Heart right ventricle (tissue), 16 donors: ENCODE measurements around the gene SECTM1. TPM values are rescaled to one million over a fixed set of nuclear protein-coding genes. Genes with fewer than 3 reads are reported as not detected.
"Not testable (repeated sequence)": the region's sequence is repeated elsewhere in the genome, so short reads cannot be mapped to it uniquely, and the experiment has no call there.

Source experiments
- ATAC-seq, 8 donors: fragments of 200-7000 bp; cut with Tn5 transposase; one replicate each; pipeline ENCODE4 v1.9.1; 2020; ENCODE audit warnings: mild to moderate bottlenecking in 8 of 8, moderate library complexity in 8 of 8, moderate number of reproducible peaks in 1 of 8
- DNase-seq, 2 donors: peaks; one replicate each; pipeline ENCODE4 v3.0.0-alpha.2; 2020
- H3K27ac ChIP-seq, 10 donors: fragments of 200-600 bp; sonication (generic) in 2 of 10; one replicate each; pipeline versions ENCODE4 v1.5.0 to v1.8.0; 2020 to 2022; ENCODE audit warnings: mild to moderate bottlenecking in 3 of 10
- H3K27me3 ChIP-seq, 7 donors: fragments of 200-600 bp; one replicate each; pipeline ENCODE4 v1.8.0; 2021 to 2022; ENCODE audit warnings: mild to moderate bottlenecking in 2 of 7
- H3K36me3 ChIP-seq, 9 donors: fragments of 200-600 bp; sonication (generic) in 1 of 9; one replicate each; pipeline versions ENCODE4 v1.5.0 to v1.8.0; 2020 to 2022; ENCODE audit warnings: mild to moderate bottlenecking in 2 of 9
- H3K4me1 ChIP-seq, 9 donors: fragments of 200-600 bp; sonication (generic) in 1 of 9; one replicate each; pipeline versions ENCODE4 v1.5.0 to v1.8.0; 2020 to 2022; ENCODE audit warnings: mild to moderate bottlenecking in 4 of 9
- H3K4me3 ChIP-seq, 10 donors: fragments of 200-600 bp; sonication (generic) in 2 of 10; one replicate each; pipeline versions ENCODE4 v1.5.0 to v1.8.0; 2020 to 2022; ENCODE audit warnings: mild to moderate bottlenecking in 7 of 10, moderate library complexity in 2 of 10
- H3K9me3 ChIP-seq, 11 donors: fragments of 200-600 bp in 10 of 11; sonication (generic) in 2 of 11; one replicate each; pipeline versions ENCODE4 v1.5.0 to v1.8.0; 2013 to 2022; ENCODE audit warnings: mild to moderate bottlenecking in 2 of 11, control low read depth in 1 of 11, moderate library complexity in 1 of 11
- WGBS, 2 donors: extraction: QIAGEN DNeasy Blood & Tissue Kit; methylation state at CpG; one replicate each; pipeline ENCODE4 v1.1.7; 2013; ENCODE audit warnings: inconsistent platforms in 1 of 2; 5-methylcytosine and 5-hydroxymethylcytosine counted together
- intact Hi-C, 10 donors: fragments of 100-400 bp; cut with DNase I; formaldehyde crosslinking; loops; one replicate each; pipeline versions ENCODE4 v1.11.1 to v1.14.2; 2022
- polyA plus RNA-seq, 2 donors: library from polyadenylated mRNA; stranded (reverse); fragments of 200-250 nt; gene quantifications; one replicate each; pipeline ENCODE4 v1.2.3, GENCODE V29; 2013
- total RNA-seq, 10 donors: library from RNA; stranded (reverse); fragmentation: NEBNext Ultra II Directional in 3 of 10; extraction: Animal tissue kit (Norgen Biotek cat#: 25700) in 3 of 10; gene quantifications; one replicate each; pipeline versions ENCODE4 v1.2.1 to v1.2.4, GENCODE V29; 2021 to 2023
- TF ChIP-seq, protein P1 (sequence below), 9 donors: fragments of 200-600 bp; sonication (generic) in 2 of 9; IDR thresholded peaks; one replicate each; pipeline versions ENCODE4 v1.5.0 to v1.8.0; 2021 to 2022; ENCODE audit warnings: antibody characterized with exemption in 9 of 9, mild to moderate bottlenecking in 5 of 9, moderate library complexity in 1 of 9
- donor health status: Arrhythmogenic right ventricular cardiomyopathy.
- donor health status: ischemic (EF 13 %, LVEDD 7.1; RV severe dilation, severe dysfunction).
- donor health status: healthy with polysubstance abuse.
- donor health status: DM: no; HTN: yes; CAD: no.
- donor health status: DM: no; HTN: no; CAD: no.
- donor health status: ischemic (EF 25% LVEDD 6.9; RV normal size, moderate dysfunction).
- donor health status: ischemic (EF 25% LVEDD 5.7; RV mildly dilated, moderate dysfunction).
- donor health status: healthy.
- donor health status: DM: yes; HTN: yes; CAD: no.
- donor health status: Ischemic cardiomyopathy.
- donor health status: ischemic (EF 35%, LVEDD 5.7; RV mildly dilated, moderate dysfunction).
- donor health status: nonischemic (EF 11% LVEDD 7.7; RV severe dilation, severe dysfunction).
- donor health status: DM: yes; HTN: yes; CAD: no.
- donor health status: PGD.
- donor health status: ischemic (EF 29% LVEDD 5.4; RV normal size, mild dysfunction).
- donor health status: nonischemic (EF 23%, LVEDD 6.1; RV moderate dilation, normal function).

Gene SECTM1
- total and polyA plus RNA-seq, 12 donors, result 1.7 to 29.9 (median 3.6) TPM

DNA sequence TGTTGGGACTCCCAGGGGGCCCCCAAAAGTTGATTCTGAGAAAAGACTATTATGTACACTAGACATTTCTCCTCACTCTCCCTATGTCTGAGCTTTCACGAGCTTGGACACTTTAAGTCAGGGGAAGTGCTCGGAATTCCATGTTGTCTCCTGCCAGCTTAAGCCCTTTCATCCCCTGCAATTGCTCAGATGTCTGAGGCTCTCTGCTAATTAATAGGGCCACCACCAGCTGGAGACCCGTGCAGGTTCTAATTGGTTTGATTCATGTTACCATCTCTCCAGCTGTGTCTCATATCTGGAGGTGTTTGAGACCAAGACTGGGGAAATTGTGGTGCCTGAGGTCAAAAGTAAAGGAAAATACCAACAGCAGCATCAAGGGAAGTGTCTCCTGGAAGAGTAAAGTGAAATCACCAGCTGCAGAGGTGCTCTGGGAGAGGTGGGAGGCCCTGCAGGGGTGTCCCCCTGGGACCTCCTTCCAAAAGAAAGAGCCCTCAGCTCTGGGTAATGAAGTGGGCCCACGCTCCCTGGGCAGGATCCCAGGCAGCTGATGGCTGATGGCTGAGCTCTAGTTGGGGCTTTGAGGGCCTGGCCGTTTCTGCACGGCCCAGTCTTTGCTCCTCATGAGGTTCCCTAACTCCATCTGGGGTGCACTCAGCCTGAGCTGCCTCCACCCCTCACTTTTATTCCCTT, 32.2 kb upstream of the SECTM1 start:
- H3K4me3 ChIP-seq, result no peak overlapping the region
- no peaks in the 10 kb centered on the region for H3K9me3 ChIP-seq
- H3K27me3 ChIP-seq, result peaks cover 0 to 34% (median 26%) of the 10 kb centered on the region in 7 donors
- intact Hi-C loops, result no loop called here
- ATAC-seq, result no peak
- H3K4me1 ChIP-seq, result peaks cover 0 to 9% (median 3%) of the 10 kb centered on the region in 9 donors
- TF ChIP-seq, protein P1, sequence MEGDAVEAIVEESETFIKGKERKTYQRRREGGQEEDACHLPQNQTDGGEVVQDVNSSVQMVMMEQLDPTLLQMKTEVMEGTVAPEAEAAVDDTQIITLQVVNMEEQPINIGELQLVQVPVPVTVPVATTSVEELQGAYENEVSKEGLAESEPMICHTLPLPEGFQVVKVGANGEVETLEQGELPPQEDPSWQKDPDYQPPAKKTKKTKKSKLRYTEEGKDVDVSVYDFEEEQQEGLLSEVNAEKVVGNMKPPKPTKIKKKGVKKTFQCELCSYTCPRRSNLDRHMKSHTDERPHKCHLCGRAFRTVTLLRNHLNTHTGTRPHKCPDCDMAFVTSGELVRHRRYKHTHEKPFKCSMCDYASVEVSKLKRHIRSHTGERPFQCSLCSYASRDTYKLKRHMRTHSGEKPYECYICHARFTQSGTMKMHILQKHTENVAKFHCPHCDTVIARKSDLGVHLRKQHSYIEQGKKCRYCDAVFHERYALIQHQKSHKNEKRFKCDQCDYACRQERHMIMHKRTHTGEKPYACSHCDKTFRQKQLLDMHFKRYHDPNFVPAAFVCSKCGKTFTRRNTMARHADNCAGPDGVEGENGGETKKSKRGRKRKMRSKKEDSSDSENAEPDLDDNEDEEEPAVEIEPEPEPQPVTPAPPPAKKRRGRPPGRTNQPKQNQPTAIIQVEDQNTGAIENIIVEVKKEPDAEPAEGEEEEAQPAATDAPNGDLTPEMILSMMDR (IDR thresholded peaks at IDR 0.05), result no peak
- no peak for DNase-seq
- WGBS, 2 donors, result 69 to 73% methylated on average over 6 of the region's 6 CpGs
- no peaks in the 10 kb centered on the region for H3K36me3 ChIP-seq
- H3K27ac ChIP-seq, result no peak overlapping the region

DNA sequence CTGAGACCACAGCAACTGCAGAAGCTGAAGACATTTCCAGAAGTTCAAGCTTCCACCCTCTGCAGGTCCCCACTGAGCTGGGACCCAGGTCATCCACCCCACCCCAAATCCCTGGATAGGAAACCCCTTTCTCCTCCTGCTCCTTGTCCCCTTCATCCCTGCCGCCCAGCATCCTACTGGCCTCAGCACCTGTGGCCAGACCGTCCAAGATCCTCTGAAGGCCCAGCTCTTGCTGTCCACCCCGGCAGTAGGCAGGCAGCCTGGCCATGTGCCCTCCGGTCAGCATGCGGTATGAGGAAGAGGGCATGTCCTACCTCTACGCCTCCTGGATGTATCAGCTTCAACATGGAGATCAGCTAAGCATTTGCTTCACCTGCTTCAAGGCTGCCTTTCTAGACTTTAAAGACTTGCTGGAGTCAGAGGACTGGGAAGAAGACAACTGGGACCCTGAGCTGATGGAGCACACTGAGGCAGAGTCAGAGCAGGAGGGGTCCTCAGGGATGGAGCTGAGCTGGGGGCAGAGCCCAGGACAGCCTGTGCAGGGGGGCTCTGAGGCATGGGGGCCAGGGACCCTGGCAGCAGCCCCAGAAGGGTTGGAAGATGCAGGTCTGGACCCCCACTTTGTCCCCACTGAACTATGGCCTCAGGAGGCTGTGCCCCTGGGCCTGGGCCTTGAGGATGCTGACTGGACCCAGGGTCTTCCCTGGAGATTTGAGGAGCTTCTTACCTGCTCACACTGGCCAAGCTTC, 28.5 kb upstream of the SECTM1 start:
- Histone ChIP-seq H3K9me3 (no peaks in the 10 kb centered on the region), H3K4me3 (no peak overlapping the region), H3K27ac (no peak overlapping the region), H3K4me1 (no peaks in the 10 kb centered on the region), H3K27me3 (peaks cover 2 to 26% (median 10%) of the 10 kb centered on the region in 7 donors), H3K36me3 (no peaks in the 10 kb centered on the region)
- peak in 1 of 8 donors; percentile 55 for ATAC-seq
- no peak for DNase-seq
- intact Hi-C loops, result no loop called here
- 87 to 97% methylated on average over 6 of the region's 6 CpGs for WGBS, 2 donors
- TF ChIP-seq, protein P1 (IDR thresholded peaks at IDR 0.05), result no peak

DNA sequence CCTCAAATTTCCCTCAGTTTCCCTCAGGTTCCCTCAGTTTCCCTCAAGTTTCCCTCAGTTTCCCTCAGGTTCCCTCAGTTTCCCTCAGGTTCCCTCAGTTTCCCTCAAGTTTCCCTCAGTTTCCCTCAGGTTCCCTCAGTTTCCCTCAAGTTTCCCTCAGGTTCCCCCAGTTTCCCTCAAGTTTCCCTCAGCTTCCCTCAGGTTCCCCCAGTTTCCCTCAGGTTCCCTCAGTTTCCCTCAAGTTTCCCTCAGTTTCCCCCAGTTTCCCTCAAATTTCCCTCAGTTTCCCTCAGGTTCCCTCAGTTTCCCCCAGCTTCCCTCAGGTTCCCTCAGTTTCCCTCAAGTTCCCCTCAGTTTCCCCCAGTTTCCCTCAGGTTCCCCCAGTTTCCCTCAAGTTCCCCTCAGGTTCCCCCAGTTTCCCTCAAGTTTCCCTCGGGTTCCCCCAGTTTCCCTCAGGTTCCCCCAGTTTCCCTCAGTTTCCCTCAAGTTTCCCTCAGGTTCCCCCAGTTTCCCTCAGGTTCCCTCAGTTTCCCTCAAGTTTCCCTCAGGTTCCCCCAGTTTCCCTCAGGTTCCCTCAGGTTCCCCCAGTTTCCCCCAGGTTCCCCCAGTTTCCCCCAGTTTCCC, 26.0 kb upstream of the SECTM1 start:
- H3K4me1 ChIP-seq, H3K36me3 ChIP-seq, H3K9me3 ChIP-seq, H3K4me3 ChIP-seq, H3K27ac ChIP-seq, DNase-seq, ATAC-seq: not testable (repeated sequence)
- WGBS, 2 donors, result 64 to 88% methylated on average over 1 of the region's 1 CpG
- H3K27me3 ChIP-seq, result peaks cover 6 to 43% (median 26%) of the 10 kb centered on the region in 7 donors
- intact Hi-C loops, result loop anchor here in 5 of 10 donors (5.0 to 10.0 kb wide), 5 partner anchors 38 to 415 kb away; no protein-coding TSS in a partner anchor

DNA sequence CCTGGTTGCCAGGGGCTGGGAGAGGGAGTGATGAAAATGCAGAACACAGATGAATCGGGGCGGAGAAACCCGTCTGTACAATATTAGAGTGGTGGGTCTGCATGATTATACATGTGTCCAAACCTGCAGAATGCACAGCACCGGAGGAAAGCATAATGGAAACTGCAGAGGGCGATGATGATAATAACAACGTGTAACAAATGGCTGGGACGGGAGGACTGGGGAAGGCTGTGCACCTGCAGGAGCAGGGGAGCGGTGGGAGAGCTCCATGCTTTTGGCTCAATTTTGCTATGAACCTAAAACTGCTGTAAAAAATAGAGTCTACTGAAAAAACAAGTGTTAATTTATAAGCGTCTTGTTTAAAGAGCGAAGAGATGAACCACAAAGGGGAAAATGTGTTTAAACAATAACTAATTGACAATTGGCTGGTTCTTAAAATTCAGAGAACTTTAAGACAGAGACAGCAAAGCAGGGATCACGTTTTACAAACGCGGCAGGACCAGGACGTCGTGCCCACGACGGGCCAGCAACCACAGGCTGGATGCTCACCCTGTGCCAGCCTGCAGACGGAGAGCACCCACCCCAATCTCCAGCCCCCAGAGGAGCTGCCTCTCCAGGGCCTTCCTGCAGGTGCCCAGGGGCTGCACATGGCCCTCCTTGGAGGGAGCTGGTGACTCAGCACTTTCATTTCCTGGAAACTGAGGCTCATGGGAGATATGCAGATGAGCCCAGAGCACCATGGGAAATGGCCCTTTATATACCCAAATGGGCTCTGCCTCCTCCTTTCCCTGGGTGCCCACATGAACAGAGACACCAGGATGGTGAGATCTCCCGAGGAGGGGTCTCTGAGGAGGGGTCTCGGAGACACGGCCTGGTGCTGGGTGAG, 25.1 kb upstream of the SECTM1 start, which contains the start of gene TEX19:
TEX19 (plus strand) TSS at position 783 of the 886 bp plus-strand sequence. CDS start 2,904 bp downstream, outside the sequence.
- peaks cover 6 to 47% (median 28%) of the 10 kb centered on the region in 7 donors for H3K27me3 ChIP-seq
- no peaks in the 10 kb centered on the region for H3K9me3 ChIP-seq
- DNase-seq (no peak), ATAC-seq (no peak)
- TF ChIP-seq, protein P1 (IDR thresholded peaks at IDR 0.05), result no peak
- 66 to 72% methylated on average over 21 of the region's 21 CpGs for WGBS, 2 donors
- no peaks in the 10 kb centered on the region for H3K4me1 ChIP-seq
- no peaks in the 10 kb centered on the region for H3K36me3 ChIP-seq
- H3K4me3 ChIP-seq, result no peak within 1 kb of the TSS
- no peak within 1 kb of the TSS for H3K27ac ChIP-seq
- intact Hi-C loops, result loop anchor here in 5 of 10 donors (5.0 to 10.0 kb wide), 5 partner anchors 39 to 416 kb away; no protein-coding TSS in a partner anchor
